HG02763 (cell line): Measurements from ENCODE around the gene GALNT5.
A peak's percentile ranks its signal among the peaks of the same experiment; 100 is the strongest.
"Not testable (repeated sequence)": the region's sequence is repeated elsewhere in the genome, so short reads cannot be mapped to it uniquely, and the experiment has no call there.

Source experiments
- ATAC-seq: cut with Tn5 transposase; IDR thresholded peaks from one replicate; pipeline ENCODE4 v1.9.1; 2021; ENCODE audit warnings: mild to moderate bottlenecking, moderate library complexity; ENCODE audit not compliant: unreplicated experiment

Gene GALNT5

DNA sequence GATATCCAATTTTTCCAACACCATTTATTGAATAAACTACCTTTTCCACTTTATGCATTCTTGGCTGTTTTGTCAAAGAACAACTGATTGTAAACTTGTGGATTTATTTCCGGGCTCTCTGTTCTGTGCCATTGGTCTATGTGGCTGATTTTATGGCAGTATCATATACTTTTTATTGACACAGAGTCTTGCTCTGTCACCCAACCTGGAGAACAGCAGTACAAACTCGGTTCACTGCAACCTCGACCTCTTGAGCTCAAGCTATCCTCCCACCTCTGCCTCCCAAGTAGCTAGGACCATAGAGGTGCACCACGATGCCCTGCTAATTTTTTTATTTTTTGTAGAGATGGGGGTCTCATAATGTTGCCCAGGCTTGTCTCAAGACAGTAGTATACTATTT, 6.7 kb upstream of the GALNT5 start:
- no peak for ATAC-seq

DNA sequence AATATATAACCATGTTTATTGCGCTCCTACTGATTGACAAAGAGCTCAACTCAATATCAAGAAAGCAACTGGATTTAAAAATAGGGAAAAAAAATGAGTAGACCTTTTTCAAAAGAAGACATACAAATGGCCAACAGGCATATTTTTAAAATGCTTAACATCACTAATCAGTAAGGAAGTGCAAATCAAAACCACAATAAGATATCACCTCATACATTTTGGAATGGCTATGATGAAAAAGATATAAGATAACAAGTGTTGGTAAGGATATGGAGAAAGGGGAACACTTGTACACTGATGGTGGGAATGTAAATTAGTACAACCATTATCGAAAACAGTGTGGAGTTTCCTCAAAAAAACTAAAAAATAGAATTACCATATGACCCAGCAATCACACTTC, 5.6 kb upstream of the GALNT5 start:
- ATAC-seq: no peak

DNA sequence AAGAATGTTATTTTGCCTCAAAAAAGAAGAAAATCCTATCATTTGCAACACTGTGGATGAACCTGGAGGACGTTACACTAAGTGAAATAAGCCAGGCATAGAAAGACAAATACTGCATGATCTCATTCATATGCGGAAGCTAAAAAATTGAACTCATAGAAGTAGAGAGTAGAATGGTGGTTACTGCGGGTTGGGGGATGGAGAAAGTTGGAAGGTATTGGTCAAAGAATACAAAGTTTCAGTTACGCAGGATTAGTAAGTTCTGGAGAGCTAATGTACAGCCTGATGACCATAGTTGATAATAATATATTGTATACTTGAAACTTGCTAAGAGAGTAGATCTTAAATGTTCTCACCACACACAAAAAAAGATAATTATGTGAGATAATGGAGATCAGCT, 5.0 kb upstream of the GALNT5 start:
- no peak for ATAC-seq

DNA sequence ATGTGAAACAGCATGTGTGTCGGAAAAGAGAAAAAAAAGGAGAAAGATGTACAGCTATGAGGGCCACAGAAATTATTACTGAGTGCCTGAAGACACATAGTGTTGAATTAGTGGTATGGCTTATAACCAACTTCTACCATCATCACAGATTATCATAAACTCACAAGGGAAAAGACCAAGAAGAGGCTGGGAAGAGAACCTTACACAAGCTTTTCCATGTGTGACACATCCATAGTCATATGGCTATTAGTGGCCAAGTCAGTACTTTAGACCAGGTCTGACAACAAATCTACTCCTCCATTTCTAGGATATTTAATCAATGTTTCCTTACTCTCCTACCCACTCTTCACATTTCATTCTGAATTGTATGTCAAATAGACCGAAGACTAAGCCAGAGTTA, 3.5 kb upstream of the GALNT5 start:
- ATAC-seq: no peak

DNA sequence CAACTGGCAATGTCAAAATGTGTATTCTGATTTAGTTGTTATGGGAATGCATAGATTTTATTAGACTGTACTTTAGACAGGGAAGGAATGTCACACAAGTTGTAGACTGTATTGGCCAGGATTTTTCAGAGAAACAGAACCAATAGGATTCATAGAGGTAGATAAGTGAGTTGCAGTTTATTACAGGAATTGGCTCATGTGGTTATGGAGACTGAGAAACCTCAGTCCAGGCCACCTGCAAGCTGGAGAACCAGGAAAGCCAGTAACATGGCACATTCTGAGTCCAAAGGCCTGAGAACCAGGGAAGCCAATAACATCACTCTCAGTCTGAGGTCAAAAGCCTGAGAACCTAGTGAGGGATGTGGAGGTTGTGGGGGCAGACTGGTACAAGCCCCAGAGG, 1.8 kb upstream of the GALNT5 start:
- ATAC-seq: no peak

DNA sequence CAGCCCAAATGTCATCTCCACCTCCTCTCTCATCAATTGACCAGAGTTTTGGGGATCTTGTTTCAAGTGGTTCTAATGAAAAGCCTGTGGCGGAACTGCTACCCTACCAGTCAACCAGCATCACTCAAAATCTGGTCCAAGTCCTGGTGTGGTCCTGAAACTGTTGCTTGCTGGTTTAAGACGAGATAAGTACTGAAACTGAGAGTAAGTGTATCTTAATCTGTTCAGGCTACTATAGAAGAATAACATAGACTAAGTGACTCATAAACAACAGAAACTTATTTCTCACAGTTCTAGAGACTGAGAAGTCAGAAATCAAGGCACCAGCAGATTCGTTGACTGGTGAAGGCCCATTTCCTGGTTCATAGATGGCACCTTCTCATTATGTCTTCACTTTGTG, 879 bp upstream of the GALNT5 start:
- ATAC-seq: peak; percentile 94

DNA sequence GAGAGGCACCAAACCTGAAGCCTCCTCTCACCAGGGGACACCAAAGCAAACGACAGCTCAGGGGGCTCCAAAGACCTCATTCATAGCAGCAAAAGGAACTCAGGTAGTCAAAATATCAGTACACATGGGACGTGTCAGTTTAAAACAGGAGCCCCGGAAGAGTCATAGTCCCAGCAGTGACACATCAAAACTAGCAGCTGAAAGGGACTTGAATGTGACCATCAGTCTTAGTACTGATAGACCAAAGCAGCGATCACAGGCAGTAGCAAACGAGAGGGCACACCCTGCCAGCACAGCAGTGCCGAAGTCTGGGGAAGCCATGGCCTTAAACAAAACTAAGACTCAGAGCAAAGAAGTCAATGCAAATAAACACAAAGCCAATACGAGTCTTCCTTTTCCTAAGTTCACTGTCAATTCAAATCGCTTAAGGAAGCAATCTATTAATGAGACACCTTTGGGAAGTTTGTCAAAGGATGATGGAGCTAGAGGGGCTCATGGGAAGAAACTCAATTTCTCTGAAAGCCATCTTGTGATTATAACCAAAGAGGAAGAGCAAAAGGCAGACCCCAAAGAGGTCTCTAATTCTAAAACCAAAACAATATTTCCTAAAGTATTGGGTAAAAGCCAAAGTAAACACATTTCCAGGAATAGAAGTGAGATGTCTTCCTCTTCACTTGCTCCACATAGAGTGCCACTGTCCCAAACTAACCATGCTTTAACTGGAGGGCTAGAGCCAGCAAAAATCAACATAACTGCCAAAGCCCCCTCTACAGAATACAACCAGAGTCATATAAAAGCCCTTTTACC, 1.2 kb downstream of the GALNT5 start:
- no peak for ATAC-seq

DNA sequence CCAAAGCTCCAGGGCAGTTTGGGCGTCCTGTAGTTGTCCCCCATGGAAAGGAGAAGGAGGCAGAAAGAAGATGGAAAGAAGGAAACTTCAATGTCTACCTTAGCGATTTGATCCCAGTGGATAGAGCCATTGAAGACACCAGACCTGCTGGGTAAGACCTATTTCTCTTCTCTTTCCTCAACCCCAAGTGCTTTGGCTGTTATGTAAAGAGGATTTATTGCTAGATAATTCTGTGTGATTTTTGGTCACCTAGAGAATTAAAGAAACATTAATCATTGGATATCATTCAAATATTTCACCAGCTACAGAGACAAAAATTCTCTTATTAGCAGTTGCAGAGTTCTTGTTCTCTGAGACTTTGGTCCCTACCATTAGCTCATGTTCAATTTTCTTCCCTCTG, 1.9 kb downstream of the GALNT5 start:
- no peak for ATAC-seq

DNA sequence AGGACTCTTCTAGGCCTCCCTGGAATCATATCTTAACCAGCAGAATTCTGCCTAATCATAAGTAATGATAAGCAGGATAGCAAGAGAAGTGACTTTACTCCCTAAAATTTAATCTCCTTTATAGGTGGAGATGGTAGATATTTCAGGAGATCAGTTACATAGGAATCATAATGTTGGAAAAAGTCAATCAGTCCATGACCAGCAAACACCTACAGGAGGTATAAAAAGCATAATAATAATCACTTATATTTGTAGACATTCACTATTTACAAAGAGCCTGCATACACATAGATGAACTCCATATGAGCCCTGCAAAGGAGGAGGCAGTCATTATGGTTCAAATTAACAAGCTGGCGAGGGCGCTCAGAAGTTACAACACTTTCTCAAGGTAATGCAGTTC, 2.5 kb downstream of the GALNT5 start:
- ATAC-seq: no peak

DNA sequence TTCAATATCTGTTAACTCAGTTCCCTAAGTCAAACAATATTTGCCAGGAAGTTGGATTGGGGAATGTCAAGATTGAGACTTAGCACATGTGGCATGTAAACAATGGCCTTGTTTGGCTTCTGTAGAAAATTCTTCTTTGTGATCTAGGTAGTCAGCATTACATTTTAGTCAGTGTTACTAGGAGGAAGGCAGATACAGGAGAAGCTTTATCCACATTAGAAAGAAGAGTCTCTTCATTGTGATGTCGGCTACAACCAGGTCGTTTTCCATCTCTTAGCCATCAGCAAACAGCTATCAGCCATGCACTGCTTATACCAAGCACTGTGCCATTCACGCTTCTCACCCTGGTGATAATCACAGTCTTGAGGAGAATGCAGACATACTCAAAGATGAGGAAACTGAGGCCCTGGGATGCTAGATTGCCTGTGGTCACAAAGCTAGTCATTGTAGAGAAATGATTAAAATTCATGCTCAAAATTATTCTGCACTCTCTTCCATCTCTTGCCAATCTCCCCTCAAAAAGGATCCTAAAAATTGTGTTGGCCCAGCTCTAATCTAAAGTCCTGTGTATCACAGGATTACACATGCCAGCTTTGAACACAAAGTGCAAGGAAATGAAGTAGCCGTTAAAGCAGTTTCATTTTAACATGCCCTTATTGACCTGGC, 3.2 kb downstream of the GALNT5 start:
- no peak for ATAC-seq

DNA sequence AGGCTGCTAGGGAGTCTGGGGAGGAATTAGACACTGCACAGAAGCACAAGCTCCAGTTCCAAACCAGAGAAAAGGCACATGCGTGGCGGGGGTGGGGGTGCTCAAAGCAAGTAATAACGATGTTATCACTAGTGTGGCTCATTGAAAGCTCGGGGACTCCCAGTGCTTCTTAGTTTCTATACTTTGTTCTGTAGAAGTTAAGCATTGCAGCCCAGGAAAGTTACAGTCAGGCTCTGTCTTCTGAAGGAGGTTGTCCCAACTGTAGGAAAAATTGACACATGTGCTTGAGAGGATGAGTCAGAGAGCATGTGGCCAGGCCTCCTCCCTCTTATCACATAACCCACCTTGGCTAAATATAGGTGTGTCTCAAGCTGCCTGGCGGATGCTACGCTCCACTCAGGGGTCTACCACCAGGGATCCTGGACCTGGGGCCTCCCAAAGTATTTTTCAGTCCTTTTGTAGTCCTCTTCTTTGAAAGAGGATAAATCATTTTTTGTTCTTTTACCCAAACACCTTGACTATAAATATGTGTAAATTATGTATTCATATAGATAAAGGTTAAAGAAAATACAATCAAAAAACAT, 3.8 kb downstream of the GALNT5 start:
- ATAC-seq: no peak

DNA sequence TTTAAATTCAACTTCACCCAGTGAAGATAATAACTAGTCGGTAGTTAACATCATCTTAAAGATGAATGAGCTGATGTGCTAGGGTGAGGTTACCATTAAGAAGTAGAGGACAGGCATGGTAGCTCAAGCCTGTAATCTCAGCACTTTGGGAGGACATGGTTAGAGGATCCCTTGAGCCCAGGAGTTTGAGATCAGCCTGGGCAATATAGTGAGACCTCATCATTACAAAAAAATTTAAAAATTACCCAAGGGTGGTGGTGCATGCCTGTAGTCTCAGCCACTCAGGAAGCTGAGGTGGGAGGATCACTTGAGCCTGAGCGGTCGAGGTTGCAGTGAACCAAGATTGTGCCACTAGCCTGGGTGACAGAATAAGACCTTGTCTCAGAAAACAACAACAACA, 4.7 kb downstream of the GALNT5 start:
- ATAC-seq: no peak

DNA sequence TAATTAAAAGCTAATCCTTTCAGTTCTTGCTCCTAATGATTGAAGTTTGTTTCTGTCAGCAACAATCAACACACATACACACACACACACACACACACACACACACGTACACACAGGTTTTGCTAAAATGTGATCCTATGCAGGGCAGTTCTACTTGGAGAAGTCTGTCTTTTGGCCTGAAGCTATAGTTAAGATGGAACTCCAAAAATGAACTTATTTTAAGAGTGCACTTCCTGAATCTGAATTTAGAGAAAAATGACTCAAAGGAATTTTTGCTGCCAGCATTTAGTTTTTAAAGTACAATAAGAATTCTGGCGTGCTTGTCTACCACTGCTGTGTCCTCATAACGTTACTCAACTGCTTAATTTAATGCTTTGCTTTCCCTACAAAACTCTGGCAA, 6.6 kb downstream of the GALNT5 start:
- ATAC-seq: no peak

DNA sequence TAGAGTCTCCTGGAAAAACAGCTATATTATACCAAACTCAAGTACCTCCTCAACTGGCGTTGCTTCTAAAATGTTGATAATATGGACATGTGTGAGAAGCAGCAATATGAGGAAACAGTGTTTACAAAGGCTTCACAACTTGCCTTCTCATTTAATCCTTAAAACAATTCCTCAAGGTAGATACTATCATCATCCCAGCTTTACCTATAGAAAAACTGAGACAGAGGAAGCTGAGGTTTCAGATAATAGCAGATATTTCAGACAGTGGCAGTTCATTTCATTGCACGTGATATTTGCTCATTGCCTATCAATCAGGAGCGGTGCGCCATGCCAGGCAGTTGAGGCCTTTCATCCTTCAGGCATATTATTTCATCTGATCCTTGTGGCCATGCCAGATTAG, 8.3 kb downstream of the GALNT5 start:
- no peak for ATAC-seq

DNA sequence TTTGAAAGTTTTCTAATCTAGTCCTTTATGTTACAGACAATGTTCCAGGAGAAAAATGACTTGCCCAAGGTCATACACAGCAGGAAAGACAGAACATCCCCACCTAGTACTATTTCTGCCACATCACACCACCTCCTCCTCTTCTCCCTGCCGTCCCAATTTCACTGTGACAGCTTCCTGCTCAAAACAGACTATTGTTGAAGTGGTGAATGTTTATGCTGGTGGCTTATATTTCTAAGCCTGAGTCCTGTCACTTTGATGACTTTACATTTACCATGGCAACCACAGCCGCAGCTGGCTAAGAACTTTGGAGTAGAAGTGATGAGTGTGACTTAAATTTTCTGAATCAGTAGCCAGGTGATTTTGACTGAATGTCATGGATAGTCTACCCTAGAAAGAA, 10.0 kb downstream of the GALNT5 start:
- no peak for ATAC-seq

DNA sequence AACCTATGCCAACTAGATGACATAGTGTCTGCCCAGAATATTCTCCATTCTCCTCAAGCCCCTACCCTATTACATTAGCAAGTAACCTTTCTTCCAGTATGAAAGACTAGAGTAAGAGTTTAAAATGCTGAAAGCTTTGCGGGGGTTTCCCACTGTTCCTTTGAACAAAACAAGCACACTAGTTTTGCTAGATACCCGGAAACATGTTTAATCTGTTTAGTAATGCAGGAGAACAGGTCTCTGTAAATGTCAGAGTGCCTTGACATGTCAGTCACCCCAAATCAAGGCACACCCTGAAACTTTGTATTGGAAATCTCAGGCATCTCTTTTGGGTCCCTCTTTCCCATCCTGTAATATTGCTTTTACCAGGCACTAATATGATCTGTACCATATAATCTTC, 11.6 kb downstream of the GALNT5 start:
- no peak for ATAC-seq

DNA sequence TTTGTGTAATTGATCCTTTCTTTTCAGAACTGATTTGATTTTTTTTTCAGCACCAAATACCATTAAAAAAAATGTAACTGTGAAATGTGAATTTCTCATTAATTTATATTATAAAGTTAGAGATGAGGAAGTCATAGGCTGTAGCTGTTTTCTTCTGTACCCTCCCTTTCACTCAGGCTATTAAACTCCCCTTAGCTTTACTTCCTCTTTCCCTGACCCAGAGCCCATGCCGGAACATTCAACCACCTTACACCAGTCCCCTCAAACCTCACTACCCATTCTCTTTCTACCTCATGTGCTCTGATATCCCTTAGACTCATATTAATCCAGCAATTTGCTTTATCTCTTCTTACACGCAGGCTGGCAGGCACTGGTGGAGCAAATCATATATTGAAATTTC, 12.4 kb downstream of the GALNT5 start:
- no peak for ATAC-seq

DNA sequence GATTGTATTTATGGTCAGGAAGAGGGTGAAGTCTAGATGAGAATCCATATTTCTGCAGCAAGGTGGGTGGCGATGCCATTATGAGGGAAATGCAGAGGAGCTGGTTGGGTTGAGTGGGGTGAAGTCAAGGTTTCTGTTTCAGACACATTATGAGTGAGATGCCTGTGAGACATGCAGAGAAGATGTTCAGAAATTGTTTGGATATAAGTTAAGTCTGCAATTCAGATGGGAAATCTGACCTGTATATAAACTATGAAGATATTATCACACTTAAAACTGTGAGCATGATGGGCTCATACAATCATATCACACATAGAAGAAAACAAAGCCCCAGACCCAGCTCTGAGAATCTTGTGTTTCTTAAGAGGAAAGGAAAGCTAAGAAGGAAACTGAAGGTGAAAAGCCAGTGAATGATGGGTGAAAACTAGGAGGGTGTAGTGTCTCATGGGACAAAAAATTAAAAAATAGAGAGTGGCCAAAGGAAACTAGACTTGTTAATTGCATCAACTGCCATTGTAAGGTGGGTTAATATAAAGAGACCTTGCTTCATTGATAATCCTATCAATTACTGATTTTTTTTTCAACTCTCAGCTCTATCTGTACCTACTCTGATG, 14.2 kb downstream of the GALNT5 start:
- ATAC-seq: no peak

DNA sequence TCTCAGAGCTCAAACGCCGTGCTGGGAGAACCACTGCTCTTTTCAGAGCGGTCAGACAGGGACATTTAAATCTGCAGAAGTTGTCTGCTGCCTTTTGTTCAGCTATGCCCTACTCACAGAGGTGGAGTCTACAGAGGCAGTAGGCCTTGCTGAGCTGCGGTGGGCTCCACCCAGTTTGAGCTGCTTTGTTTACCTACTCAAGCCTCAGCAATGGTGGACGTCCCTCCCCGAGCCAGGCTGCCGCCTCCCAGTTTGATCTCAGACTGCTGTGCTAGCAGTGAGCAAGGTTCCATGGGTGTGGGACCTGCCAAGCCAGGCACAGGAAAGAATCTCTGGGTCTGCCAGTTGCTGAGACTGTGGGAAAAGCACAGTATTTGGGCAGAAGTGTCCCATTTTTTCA, 21.8 kb downstream of the GALNT5 start:
- not testable (repeated sequence) for ATAC-seq

DNA sequence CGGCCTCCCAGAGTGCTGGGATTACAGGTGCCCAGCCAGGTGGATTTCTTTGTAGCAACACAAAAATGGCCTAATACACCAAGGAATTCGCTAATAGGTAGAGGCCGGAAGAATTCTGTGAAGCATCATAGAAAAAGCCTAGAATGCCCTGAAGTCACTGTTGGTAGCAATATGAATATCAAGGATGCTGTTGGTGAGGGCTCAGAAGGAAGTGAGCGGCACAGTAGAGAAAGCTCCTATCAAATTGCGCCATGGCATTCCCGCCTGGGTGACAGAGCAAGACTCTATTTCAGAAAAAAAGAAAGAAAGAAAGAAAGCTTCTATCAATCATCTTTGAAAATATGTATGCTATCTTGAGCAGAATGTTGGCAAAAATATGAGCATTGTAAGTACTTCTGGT, 23.8 kb downstream of the GALNT5 start:
- ATAC-seq: no peak

DNA sequence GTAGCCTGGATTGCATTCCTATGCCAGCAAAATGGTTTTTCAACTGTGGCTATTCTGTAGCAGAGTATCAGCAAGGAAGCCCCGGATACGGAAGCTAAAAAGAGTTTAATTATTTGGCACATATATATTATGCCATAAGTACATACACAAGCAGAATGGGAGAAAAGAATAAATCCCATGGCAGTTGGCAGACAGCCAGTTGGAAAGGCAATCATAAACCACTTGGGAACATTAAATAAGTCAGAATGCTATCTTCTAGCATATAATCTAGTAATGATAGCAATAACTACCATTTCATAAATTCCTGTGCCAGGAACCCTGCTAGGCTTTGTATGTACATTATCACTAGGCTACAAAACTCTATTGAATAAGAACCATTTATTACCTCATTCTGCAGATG, 26.0 kb downstream of the GALNT5 start:
- no peak for ATAC-seq

DNA sequence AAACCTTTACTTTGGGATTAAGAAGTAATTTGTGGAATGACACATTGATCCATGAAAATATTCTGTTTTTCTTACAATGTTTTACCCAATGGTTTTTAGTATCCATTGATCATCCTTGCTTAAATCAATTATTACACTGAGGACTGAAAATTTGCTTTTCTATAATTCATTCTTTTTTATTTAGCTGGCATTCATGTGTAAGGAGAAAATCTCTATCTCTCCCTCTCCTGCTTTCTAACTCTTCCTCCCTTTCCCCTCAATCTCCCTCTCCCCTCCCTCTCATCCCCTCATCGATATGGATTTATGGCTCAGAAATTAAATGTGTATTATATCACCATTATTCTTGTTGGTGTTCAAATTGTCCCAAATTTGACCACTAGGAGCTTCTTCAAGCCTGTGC, 29.7 kb downstream of the GALNT5 start:
- ATAC-seq: no peak
